ENCODE results near the gene COA5.

The COA5 gene

DNA sequence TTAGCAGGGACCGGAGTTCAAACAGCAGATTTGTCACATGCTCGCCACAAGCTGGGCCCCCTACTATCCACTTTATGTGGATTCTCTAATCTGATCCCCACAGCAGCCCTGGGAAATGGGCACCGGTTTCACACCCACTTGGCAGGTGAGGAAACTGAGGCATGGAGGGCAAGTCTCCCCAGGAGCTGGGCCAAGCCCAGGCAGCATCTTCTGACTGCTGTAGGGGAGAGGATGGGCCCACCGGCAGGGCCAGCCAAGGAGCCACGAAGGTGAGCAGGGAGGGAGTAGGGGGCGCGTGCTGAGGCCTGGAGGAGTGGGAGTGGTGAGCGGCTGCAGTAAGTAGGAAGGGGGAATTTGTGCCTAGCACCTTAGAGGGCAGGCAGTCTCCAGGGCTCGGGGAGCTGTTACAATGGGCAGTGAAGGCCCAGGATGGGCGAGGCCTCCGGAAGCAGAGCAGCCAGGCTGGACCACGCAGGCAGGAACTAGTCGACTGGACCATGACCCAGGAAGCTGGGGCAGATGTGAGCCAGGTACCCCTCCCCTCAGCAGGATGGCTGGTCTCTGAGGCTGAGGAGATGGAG is 37.1 kb downstream of the COA5 start:
- no peak for DNase-seq

DNA sequence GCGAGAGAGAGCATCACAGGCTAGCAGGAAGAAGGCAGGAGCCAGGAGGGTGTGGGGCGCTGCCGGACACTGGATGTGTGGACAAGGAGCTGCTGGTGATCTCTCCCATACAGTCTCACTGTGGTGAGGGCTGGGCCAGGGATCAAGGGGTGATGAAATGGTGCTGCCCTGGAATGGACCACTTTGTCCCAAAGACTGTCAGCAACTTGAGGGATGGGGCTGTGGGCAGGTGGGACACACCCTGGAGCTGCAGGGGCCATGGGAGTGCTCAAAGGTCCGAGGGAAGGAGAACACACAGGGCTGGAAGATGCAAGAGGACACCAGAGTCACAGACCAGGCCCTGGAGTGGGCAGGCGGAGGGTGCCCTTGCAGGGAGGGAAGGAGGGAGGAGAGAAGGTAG is 38.0 kb downstream of the COA5 start:
- DNase-seq = no peak

DNA sequence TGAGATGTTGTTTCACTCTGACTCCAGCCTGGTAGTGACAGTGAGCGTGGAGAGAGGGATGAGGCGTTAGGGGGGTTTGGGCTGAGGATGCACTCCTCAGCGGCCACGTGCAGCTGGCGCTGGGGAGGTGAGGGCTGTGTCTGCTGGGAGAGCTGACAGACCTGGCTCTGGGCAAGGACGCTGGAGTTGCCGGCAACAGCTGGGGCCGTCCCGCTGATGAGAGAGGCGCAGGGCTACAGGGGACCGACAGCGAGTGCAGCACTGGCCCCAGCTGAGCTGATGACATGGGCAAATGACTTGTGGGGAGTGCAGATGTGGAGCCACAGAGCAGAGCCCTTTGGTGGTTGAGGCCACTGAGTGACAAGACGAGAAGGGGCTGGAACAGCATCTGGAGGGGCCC is 38.4 kb downstream of the COA5 start:
- DNase-seq = no peak

DNA sequence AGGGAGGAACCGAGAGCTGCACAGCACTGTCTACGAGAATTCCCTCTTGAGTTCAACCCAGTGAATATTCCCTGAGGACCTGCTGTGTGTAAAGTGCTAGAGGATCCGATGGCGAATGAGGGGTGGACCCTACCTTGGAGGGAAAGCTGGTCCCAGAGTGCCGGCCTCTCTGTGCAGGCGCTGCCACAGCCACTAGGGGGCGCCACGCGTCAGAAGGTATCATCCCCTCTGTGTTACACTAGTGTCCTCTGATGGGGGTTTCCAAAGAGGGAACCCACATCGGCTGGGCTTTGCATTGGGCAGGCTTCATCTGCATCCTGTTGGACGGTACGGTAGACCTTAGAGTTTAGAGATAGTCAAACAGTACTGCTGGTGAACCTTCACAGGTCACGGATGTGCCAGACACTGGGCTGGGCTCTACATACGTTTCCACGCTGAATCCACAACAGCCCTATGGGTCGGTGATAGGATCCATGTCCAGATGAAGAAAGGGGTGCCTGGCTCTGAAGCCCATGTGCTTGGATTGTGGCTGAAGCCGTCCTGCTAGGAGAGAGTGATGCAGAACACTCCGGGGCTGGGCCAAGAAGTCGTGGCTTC is 39.0 kb downstream of the COA5 start:
- peak; percentile 7 for DNase-seq

DNA sequence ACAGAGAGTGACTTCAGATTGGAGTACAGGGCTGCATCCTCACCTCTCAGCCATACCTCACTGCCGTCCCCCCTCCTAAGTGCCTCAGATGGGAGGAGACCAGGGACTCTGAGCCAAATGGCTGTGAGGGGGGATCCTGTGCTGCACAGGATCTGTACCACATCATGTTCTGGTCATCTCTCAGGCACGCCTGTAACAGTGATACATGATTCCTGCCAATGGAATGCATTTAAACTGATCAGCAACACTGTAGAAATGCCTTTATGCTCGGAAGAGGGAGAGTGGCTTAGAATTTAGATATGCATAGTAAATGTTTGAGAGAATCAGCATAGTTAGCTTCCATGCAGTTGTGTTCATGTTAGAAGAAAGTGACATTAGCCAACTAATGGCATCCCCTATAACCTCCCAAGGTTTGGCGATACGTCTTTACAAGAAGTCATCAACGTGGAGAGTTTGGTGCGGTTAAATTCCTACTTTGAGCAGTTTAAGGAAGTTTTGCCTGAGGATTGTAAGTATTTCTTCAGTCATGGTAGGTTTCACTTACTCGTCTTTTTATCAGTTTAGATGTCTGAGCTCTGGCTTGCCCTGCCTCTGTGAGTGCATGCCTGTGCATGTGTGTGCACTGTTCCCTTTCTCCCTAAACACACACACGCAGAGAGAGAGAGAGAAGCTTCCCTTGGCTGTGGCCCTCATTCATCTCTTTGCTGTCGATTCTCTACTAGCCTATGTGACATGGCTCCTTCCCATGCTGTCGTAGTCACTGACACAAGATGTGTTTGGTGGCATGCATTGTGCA is 40.0 kb downstream of the COA5 start:
- DNase-seq = no peak

DNA sequence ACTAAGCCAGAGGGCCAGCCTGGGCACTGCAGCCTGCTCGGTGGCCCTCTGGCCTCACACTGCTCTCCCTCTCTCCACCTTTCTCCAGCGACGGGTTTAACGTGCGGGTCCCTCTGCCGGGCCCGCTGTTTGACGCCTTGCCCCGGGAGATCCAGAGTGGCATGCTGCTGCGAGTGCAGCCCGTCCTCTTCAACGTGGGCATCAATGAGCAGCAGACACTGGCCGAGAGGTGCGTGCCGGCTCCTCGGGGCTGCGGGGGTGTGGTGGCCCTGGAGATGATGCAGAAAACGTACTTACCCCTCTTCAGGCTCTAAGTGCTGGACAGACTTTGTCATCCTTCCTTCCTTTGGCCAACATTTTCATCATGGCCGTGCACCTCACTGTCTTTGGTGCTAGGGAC is 42.4 kb downstream of the COA5 start:
- DNase-seq = no peak

DNA sequence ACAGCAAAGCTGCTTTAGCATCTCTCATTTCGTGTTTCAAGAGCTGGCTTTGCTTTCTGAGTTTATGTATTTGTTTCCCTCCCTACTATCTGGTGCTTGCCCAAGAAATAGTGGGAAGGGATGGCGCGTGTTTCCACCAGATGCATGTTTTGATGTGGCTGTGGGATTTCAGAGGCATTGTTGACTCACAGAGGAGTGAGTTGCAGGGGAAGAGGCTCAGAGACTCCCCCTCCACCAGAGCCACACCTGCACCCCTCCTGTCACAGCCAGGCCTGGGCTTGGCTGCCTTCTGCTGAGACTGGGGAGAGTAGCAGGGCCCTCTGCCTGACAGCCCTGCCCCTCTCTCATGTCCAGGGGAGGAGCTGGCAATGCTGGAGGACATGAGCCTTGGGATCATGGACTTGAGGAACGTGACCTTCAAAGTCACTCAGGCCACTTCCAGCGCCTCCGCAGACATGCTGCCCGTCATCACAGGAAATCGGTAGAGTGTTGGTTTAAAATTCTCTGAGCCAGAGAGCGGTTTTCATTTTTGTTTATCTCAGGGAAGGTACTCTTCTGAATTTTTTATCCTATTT is 42.9 kb downstream of the COA5 start:
- DNase-seq = no peak

DNA sequence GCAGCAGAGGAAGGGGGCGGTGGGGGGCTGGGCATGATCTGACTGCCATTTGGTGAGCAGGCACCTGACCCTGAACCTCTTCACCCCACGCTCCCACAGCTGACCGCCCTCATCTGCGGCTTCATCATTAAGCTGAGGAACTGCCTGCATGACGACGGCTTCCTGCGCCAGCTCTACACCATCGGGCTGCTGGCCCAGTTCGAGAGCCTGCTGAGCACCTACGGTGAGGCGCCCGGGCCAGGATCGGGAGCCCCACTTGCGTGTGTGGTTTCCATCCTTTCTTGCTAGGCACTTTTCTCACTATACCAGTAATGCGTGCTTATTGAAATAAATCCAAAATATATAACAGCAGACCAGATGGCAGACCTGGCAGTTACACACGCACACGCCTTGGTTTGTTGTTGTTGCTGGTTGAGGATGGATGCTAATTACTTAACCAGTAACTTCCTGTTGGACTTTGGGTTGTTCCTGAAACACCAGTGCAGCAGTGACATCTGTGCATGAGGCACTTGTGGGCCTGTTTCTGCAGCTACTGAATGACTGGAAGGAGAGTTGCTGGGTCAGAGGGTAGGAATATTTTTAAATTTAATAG is 43.7 kb downstream of the COA5 start:
- no peak for DNase-seq

DNA sequence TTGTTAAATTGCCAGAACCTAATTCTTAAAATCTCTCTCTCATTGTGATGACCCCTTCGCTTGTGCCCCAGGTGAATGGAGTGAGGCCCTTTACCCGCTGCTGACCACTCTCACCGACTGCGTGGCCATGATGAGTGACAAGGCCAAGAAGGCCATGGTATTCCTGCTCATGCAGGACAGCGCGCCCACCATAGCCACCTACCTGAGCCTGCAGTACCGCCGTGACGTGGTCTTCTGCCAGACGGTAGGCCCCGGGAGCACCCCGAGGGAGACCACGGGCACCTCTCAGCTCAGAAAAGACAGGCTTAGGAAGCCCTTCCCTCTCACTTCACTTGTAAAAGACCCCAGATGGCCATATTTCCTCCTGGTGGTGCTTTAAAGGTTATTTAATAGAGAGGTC is 44.9 kb downstream of the COA5 start:
- DNase-seq = no peak

DNA sequence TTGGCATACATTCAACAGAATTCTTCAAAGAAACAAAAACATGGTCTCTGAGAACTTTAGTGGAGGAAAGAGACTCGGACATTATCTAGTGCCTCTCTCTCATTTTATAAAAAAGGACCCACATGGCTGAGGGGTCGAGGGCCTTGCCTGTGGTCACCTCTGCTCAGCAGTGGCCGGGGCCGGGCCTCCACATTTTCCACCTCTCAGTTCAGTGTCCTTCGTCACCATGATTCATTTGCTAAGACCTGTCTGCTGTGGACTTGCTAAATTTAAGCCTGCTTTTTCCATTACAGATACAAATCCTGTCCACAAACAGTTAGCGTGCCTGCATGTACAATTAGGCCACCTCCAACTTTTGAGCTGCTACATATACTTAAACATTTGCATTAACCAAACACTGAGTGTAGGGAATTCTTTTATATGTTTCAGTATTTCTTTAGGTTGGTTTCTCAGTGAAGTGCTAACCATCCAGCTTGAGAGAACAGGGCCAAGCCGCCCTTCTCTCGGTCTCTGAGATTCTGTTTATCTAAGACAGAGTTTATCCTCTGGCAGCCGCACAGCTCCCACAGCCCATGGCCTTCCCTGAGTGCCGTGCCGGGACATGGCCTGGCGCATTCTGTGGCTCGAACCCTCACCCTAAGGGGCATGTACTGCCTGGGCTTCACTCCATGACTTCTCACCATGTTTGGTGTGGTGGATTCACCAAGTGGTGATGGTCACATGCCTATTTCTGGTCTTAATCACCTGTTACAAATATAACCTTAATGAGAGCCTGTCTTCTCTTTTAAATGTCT is 46.2 kb downstream of the COA5 start:
- no peak for DNase-seq

DNA sequence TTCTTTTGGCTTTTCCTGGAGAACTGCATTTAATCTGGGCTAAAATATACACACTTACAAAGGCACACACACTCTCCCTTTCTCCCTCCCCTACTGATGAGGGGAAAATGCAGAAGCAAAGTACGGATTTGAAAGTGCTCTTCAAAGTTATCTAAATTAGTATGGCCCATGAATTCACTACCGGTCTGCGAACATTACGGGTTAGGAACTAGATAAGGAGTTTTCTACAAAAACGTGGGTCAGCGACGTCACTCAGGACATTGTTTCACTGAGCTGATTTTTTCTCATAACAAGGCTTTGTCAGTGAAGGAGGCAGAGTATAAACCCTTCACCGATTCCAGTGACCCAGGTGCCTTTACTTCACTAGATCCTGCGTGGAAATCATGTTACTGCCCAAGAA is 47.3 kb downstream of the COA5 start:
- DNase-seq = no peak

DNA sequence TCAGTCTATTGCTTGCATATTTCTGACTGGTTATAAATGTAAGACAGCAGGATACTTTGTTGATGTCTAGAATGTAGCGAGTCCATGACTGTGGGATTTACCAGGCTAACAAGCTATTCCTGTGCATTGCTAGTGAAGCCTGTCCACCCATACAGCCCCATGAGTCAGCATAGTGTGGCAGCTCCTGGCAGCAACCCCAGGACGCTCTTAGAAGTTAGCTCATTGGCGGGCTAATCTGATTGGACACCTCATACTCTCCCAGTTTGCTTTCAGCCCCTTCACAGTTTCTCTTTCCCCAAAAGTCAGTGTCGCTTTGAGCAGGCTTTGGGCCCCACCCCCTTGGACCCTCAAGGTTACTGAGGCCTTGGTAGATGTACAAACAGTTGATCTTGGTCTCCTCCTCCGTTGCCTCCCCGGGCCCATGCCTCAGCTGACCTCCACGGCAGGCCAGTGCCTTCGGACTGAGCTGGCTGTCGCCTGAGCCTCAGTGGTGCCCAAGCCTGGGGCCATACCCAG is 48.0 kb downstream of the COA5 start:
- DNase-seq = no peak

DNA sequence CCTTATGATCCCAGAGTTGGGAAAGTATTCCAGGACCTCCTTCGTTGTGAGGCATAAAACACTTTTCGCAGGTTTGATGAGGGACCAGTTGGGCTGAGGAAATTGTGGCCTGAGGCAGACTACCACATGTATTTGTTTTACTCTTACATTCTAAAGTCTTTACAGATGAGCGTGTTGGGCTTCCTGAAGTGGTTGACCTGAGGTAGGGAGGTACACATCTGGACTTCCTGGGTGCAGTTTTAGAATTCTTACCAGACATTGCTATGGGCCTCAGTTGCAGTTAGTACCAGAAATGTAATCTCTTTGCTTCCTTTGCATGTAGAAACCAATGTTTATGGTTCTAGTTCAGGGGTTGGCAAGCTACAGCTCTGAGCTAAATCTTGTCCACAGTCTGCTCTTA is 48.7 kb downstream of the COA5 start:
- DNase-seq = no peak

DNA sequence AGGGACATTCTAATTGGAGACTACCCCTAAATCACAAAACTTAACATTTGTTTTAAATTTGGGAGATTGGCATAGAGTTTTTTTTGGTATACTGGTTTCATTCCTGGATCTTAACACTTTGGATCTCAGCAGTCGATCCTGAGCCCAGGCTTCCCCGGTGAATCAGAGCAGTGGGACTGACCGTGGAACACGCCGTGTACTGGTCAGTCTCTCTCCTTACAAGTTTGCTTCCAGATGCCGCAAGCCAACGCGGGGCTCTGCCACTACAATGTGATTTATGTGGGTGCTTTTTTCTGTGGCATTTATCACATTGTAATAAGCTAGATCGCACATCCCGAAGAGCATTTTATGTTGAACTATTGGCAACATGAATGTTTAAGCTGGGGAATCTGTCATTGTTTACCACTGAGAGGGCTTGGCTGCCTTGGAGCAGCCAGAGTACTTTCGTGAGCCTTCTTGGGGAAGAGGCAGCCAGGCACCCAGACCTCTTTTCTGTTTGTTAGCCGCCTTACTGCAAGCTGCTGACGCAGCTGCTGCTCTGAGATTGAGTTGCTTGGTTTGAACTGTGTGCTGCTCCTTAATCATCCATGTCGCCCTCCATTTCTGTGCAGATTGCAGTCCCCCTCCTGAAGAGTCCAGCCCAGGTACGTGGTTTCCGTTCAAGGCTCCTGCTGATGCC is 49.3 kb downstream of the COA5 start:
- DNase-seq = no peak

DNA sequence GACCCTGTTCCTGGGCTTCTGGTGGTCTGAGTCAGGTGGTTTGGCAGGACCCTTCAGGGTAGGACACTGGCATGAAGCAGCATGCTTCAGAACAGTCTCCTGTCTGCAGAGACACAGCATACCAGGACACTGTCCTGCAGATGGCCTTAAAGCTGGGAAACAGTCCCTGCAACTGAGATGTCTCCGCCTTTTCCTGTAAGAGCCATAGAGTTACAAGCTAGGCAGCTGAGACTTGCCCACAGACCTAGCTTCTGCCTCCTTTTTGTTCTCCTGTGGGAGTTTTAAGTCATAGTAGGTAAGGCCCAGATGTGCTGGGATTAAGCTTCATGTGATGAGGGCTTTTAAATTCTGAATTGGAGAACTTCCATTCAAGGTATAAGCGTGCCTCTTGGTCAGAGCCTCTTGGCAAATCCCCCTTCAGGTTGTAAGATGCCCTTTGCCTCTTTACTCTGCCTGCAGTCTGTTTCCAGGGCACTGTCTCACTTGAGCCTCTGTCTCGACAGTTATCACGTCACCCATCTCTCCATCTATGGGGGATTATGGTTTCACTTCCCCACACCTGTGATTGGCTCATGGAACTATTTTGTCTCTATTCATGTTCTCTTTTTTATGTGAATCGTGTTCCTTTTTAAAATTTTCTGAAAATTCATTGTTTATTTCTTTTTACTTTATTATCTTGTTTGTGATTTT is 51.8 kb downstream of the COA5 start:
- DNase-seq = no peak

DNA sequence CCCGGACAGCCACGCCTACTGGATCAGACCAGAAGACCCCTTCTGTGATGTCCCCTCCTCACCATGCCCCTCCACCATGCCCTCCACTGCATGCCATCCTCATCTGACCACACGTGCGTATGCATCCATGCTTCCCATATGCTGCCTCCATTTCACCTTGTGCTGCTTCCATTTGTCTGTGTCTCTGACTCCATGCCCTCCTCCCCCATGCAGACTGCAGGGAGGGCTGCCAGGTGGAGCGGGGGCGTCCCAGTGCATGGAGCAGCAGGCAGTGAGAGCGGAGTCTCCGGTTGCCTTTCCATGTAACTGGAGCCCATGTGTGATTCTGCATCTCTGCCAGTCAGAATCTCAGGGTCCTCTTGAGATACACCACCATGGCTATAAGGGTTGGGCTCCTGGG is 52.6 kb downstream of the COA5 start:
- DNase-seq = no peak

DNA sequence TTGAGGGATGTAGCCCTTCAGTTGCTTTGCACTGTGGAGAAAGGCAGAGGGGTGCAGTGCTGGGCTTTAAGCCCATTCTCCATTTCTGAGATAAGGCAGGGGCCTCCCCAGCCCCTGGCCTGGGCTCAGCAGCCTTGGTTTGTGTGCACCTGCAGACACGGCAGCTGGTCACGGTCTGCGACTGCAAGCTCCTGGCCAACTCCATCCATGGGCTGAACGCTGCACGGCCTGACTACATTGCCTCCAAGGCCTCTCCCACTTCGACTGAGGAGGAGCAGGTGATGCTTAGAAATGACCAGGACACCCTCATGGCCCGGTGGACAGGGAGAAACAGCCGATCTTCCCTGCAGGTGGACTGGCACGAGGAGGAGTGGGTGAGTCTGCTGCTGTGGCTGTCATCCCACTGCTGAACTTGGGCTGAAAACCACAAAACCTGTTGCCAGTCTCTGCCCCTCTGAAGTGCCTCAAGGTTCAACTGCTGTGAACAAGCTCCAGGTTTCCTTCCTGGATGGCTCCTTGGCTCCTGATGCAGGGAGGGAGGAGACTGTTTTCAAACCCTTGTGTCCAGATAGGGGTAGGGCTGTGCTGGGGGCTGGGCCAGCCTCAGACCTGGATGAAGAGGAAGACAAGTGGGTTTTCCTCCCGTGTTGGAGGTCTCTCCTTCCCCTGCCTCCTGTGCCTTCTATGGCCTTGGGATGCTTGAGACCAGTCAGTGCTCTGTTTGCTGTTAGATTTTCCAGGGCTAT is 54.0 kb downstream of the COA5 start:
- DNase-seq = no peak

DNA sequence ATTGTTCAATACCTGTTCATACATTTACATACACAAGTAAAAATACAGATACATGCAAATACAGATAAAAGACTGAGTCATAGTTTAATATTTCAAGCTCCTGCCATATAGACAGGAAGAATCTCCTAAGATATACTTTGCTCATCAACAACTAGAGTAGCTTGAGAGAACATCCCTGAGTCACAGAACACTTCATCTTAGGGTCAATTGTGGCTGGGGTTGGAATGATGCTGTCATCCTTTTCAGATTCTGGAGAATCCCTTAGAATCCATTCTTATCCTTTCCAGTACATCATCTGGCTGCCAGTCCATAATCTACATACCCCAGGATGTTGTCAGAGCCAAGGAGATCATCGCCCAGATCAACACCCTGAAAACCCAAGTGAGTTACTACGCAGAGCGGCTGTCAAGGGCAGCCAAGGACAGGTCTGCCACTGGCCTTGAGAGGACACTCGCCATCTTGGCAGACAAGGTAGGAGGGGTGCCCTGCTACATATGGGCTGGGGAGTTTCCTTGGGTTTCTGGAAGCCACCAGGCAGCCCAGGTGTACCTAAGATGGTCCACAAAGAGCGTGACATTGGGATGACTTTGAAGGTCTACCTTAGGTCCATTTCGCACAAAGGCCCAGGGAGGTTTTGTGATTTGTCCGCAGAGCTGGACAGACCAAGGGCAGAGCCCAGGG is 55.7 kb downstream of the COA5 start:
- no peak for DNase-seq

DNA sequence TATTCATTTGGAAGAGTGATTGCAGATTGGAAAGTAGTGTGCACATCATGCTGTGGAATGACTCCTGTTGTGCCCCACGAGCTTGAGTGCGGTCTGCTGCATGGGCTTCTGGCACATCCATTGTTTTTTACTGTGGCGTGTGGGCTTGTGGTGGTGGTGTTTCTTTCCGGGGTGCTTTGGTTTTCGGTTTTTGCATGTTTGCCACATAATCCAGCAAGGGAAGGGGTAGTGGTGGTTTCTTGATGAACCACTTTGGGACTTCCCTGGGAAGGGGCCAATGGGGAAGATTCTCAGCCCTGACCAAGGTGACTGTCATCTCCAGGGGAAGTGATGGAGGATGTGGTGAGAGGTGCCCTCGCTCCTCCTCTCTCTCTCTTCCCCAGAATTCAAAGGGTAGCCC is 57.0 kb downstream of the COA5 start:
- no peak for DNase-seq

DNA sequence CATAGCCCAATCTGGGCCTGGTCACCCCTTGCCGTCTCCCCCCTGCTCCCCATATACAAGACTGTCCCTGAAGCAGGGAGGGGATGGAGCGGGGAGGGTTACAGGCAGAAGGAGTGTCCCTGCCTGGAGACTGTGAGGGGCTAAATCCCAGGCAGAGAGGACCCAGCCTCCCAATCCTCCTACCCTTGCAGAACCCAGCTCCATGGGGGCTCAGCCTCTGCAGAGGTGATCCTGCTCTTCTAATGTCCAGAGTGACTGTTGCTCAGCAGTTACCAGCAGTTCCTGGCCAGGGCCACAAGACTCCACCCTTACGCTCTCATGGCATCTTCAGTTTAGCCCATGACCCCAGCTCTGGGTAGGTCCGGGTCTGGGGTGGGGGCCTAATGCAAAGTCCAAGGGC is 58.1 kb downstream of the COA5 start:
- DNase-seq = no peak

All from NCI-H2227 treated with DMSO at 0.1 percent for 48 hours (cell line).